Stimulated activated CD4-positive, alpha-beta T cell treated with anti-CD3 and anti-CD28 coated beads, Interleukin-1b, Interleukin-23, amount 100 ng/mL, for 48 hours (primary cell): ENCODE data around the gene BCHE.
"Not testable (repeated sequence)": the region's sequence is repeated elsewhere in the genome, so short reads cannot be mapped to it uniquely, and the experiment has no call there.

Experiments
- DNase-seq: peaks from one replicate; pipeline ENCODE4 v3.0.0-alpha.2; 2020

The BCHE gene

GRCh38 chr3:165816209-165816608, 21.0 kb downstream of the BCHE start:
- no peak for DNase-seq

- DNase-seq: no peak
Measured at GRCh38 chr3:165815682-165816081, 21.5 kb downstream of the BCHE start.

- no peak for DNase-seq
Measured at GRCh38 chr3:165814380-165814779, 22.8 kb downstream of the BCHE start.

GRCh38 chr3:165807937-165808336, 29.3 kb downstream of the BCHE start:
- DNase-seq: not testable (repeated sequence)

GRCh38 chr3:165805946-165806561, 31.2 kb downstream of the BCHE start:
- no peak for DNase-seq

GRCh38 chr3:165803471-165803870, 33.8 kb downstream of the BCHE start:
- no peak for DNase-seq

GRCh38 chr3:165800970-165801369, 36.3 kb downstream of the BCHE start:
- DNase-seq: no peak

- DNase-seq: no peak
Measured at GRCh38 chr3:165799026-165799425, 38.2 kb downstream of the BCHE start.

GRCh38 chr3:165797551-165797950, 39.7 kb downstream of the BCHE start:
- DNase-seq: no peak

- DNase-seq: no peak
Measured at GRCh38 chr3:165796701-165797100, 40.5 kb downstream of the BCHE start.

GRCh38 chr3:165788531-165788930, 48.7 kb downstream of the BCHE start:
- no peak for DNase-seq

- no peak for DNase-seq
Measured at GRCh38 chr3:165786013-165786412, 51.2 kb downstream of the BCHE start.

GRCh38 chr3:165784337-165784736, 52.9 kb downstream of the BCHE start:
- DNase-seq: no peak

GRCh38 chr3:165783383-165783782, 53.8 kb downstream of the BCHE start:
- DNase-seq: no peak

- DNase-seq: no peak
Measured at GRCh38 chr3:165778891-165779290, 58.3 kb downstream of the BCHE start.

GRCh38 chr3:165778456-165778855, 58.8 kb downstream of the BCHE start:
- DNase-seq: no peak

GRCh38 chr3:165775824-165776223, 61.4 kb downstream of the BCHE start:
- no peak for DNase-seq

- DNase-seq: no peak
Measured at GRCh38 chr3:165770781-165771180, 66.4 kb downstream of the BCHE start.

GRCh38 chr3:165768680-165769079, 68.5 kb downstream of the BCHE start:
- no peak for DNase-seq

GRCh38 chr3:165759041-165759440, 78.2 kb downstream of the BCHE start:
- no peak for DNase-seq

GRCh38 chr3:165755571-165755970, 81.7 kb downstream of the BCHE start:
- no peak for DNase-seq

- DNase-seq: no peak
Measured at GRCh38 chr3:165754219-165755007, 82.8 kb downstream of the BCHE start.

GRCh38 chr3:165753560-165753959, 83.7 kb downstream of the BCHE start:
- no peak for DNase-seq

- no peak for DNase-seq
Measured at GRCh38 chr3:165751637-165752036, 85.6 kb downstream of the BCHE start.

- no peak for DNase-seq
Measured at GRCh38 chr3:165749821-165750220, 87.4 kb downstream of the BCHE start.
